Suppressor macrophage (primary cell): Measurements from ENCODE around the gene LPXN.

Experiments
- DNase-seq, 4 experiments: peaks; one replicate each; pipeline ENCODE4 v3.0.0-alpha.2; 2020 to 2022

Gene LPXN

DNA sequence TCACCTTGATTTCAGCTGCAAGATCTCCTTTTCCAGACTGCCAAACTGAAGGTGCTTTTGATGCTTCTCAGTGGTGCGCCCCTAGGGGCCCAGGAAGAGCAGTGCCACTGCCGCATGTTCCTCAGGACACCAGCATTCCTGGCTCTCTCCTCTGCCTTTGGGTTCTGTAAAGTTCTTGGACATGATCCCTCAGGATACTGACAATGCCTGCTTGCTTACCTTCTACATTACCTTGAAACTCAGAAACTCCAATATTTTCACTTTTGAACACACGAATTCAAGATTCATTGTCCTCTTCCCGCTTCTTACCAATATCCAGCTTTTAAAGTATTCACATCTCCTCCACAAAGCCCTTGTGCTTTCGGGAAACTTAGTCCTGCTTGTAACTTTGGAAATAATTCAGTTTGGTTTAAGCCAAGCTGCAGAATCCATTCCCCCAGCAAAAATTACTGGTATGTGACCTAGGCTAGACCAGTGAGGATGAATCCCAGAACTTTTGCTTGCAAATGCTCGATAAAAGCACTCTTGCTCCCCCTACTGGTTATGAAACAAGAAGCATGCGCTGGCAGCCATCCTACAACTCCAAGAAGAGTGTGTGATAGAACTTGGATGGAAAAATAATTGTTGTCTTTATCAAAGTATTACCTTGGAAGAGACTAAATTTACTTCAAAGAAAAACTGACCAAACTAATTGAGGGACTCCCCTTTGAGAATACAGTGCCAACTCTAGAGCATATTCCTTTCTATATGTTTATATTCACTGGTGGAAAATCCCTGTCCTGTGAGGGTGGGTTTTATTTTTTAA, 51.2 kb downstream of the LPXN start:
- DNase-seq = peak; percentile 43 to 78 (median 63)

GRCh38 chr11:58513747-58514367, 61.8 kb downstream of the LPXN start:
- DNase-seq = peak; percentile 31 to 50 (median 45)

DNA sequence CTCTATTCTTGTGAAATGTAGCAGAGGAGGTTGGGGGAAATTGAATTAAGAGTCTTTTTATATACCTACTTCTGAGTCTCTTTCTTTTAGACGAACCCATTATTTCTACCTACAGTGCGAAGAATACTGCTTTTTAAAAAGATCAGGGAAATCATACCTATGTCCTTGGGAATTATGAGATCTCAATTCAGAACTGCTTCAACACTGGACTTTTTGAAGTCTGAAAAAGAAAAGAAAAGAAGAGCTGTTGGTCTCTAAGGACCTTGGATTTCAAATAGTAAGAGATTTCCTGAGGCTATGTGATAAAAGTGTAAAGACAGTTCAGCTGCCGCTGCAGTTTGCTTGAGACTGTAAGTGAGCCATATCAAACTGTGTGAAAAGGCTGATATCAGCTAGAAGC, 64.0 kb downstream of the LPXN start:
- DNase-seq = no peak

- DNase-seq = no peak
These were observed 65.9 kb downstream of the LPXN start for GRCh38 chr11:58509748-58510147.

GRCh38 chr11:58508814-58509213, 66.8 kb downstream of the LPXN start:
- DNase-seq = no peak

GRCh38 chr11:58508005-58508404, 67.7 kb downstream of the LPXN start, which contains the start of gene OR5B21:
Gene OR5B21 (minus strand): TSS chr11:58508105. CDS start chr11:58508105, 0 bp downstream.
- DNase-seq = no peak

DNA sequence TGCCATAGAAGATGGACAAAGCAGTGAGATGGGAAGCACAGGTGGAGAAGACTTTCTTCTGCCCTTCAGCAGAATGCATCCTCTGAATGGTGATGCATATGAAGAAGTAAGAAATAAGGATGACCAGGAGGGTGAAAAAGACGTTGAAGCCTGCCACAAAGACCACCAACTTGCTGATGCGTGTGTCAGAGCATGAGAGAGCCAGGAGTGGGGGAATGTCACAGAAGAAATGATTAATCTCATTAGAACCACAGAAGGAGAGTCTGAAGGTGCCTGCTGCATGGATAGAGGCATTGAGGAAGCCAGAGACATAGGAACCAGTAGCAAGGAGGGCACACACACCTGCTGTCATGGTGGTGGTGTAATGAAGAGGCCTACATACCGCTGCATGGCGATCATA, 68.3 kb downstream of the LPXN start:
- no peak for DNase-seq

- peak in 2 of 4 experiments; percentile 9 to 20 for DNase-seq
These were observed 68.7 kb downstream of the LPXN start for GRCh38 chr11:58506935-58507334.

GRCh38 chr11:58505849-58506248, 69.8 kb downstream of the LPXN start:
- DNase-seq = no peak

DNA sequence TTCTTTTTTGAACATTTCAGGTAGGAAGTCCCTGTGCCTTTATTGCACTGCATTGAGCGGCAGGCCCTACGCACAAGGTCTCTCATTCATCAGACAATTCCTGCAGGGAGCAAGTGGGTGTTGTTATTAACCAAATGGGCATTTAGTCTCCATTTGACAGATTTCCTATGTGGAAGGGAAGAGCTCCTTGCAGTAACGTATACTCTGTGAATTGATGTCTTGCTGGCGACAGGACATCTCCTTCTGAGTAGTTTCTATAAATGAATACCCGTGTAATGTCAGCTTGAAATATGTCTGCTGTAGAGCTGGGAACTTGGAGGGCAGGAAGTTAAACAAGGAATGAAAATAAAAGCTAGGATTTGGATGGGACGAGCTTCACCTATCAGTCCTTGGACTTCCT, 71.4 kb downstream of the LPXN start:
- DNase-seq = no peak

- no peak for DNase-seq
These were observed 72.2 kb downstream of the LPXN start for GRCh38 chr11:58503361-58503856.

DNA sequence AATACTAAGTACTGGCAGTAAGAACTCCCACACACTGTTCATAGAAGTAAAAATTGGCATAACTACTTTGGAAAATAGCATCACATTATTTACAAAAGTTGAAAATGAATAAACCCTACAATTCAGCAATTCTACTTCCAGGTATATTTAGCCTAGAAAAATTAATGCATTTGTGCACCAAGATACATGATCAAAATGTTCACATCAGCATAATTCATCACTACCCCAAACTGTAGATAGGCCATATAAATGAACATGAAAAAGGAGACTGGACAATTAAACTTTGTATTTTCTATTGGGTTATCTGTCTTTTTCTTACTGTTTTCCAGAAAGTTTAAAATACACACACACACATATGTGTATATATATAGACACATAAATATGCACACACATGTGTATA, 73.7 kb downstream of the LPXN start:
- no peak for DNase-seq

GRCh38 chr11:58498464-58498863, 77.2 kb downstream of the LPXN start:
- peak; percentile 3 to 44 (median 28) for DNase-seq

DNA sequence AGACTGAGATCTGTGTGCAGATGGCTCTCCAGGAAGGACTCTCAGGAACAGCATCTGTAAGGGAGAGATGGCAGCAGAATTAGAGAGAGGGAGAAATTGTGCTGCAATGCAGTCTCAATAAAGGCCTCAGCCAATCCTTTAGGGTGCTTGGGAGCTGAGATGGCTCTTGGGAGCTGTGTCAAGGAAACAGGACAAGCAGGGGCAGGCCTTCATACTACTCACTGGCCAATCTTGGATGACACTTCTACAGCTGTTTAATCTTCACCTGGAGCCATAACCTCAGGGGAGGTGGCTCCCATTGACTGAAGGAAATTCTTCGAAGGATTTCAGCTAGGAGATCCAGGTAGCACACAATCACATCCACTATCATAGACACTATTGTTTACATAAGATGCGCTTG, 77.7 kb downstream of the LPXN start:
- no peak for DNase-seq

GRCh38 chr11:58495906-58496305, 79.8 kb downstream of the LPXN start:
- no peak for DNase-seq

DNA sequence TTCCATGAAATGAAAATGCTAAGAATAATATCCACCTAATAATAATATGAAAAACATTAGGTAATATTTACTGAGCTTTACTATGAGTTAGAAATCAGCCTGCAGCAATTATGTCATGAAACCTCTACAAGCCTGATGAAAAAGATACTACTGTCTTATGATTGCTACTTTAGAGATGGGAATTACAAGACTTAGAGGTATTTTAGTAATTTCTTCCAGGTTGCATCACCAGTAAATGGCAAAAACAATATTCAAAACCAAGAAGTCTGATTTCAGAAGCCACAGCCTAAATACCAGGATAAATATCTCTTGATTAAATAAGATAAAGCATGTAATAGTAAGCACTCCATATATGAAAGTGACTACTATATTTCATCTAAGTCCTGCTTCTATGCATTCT, 81.6 kb downstream of the LPXN start:
- no peak for DNase-seq

DNA sequence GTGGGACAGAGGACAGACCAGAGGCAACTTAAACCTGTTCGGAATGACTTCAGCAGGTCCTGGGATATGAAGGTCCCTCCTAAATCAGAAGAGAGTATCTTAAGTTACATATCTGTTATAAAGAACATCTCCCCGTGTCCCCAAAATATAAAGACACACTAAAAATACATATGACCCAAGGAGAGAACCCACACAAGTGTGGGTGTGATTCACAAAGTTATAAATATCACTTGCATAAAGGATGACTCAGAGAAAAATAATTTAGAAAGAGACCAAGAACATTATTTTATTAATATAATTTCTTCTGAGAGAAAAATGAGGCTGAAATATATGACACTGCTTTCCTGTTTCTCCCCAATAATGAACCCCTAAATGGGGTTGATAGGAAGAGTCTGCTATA, 82.0 kb downstream of the LPXN start:
- peak in 1 of 4 experiments; percentile 18 for DNase-seq

GRCh38 chr11:58490827-58491226, 84.8 kb downstream of the LPXN start:
- DNase-seq = no peak

DNA sequence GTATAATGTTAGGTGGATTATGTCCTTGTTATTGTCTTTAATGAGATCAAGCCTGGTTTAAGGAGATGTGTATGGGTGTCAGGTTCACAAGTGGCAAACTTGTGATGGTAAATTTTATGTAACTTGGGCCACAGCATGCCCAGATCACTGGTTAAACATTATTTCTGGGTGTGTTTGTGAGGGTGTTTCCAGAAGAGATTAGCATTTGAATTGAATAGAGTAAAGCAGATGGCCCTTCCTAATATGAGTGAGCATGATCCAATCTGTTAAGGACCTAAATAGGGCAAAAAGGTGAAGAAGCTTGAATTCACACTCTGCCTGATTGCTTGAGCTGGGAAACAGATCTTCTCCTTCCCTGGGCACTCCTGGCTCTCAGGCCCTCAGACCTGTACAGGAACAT, 88.5 kb downstream of the LPXN start:
- no peak for DNase-seq

GRCh38 chr11:58485961-58486360, 89.7 kb downstream of the LPXN start:
- no peak for DNase-seq
